ENCODE data around the gene CHST15. TPM values are rescaled to one million over a fixed set of nuclear protein-coding genes. Genes with fewer than 3 reads are reported as not detected.

CHST15 gene
- total RNA-seq, result 10 to 100 TPM in 1 of 5 experiments, 1 to 10 TPM in 3, under 1 TPM in 1; 0.41 to 43.3 (median 2.4) TPM
- under 1 TPM; 0.27 to 0.32 TPM for polyA plus RNA-seq
- total RNA-seq, result not detected

GRCh38 chr10:124092860-124093773 is at the start of gene CHST15:
Gene CHST15, minus strand, starts transcription at chr10:124093598. Its CDS starts 47,386 bp downstream, at chr10:124046212.
- Histone ChIP-seq H3K36me3 (ENCODE audit: control insufficient read depth in 2 of 3, insufficient read depth in 3 of 3, low read length in 3 of 3) (no peaks in the 10 kb centered on the region), H3K9me3 (ENCODE audit: control insufficient read depth in 2 of 3, low read length in 3 of 3) (no peaks in the 10 kb centered on the region), H3K4me1 (ENCODE audit: control insufficient read depth in 2 of 2, insufficient read depth in 2 of 2, low read length in 2 of 2) (no peaks in the 10 kb centered on the region), H3K27me3 (ENCODE audit: control insufficient read depth in 2 of 2, insufficient read depth in 2 of 2, low read length in 2 of 2) (no peaks in the 10 kb centered on the region), H3K4me3 (ENCODE audit: low read length) (no peak within 1 kb of the TSS), H3K27ac (ENCODE audit: low read depth, low read length) (no peak within 1 kb of the TSS)
- CTCF ChIA-PET, result no interaction called here
- POLR2A ChIA-PET, result no interaction called here
- ATAC-seq (peak; percentile 19), DNase-seq (peak in 4 of 9 donors; percentile 12 to 39 (median 17))
- peaks cover 0 to 4% (median 0%) of the 10 kb centered on the region in 5 donors for H3K36me3 Mint-ChIP-seq
- H3K27me3 Mint-ChIP-seq, result peaks cover 23 to 71% (median 46%) of the 10 kb centered on the region in 5 donors
- intact Hi-C loops (cut with micrococcal nuclease), result loop anchor here in 1 of 2 donors (2.0 kb wide), 1 partner anchor 68 kb away; no protein-coding TSS in a partner anchor
- H3K4me1 Mint-ChIP-seq, result peaks cover 0 to 10% (median 5%) of the 10 kb centered on the region in 7 donors
- H3K4me3 Mint-ChIP-seq, result peak within 1 kb of the TSS in 8 of 10 donors; percentile 41 to 84 (median 71)
- no peak within 1 kb of the TSS for H3K27ac Mint-ChIP-seq
- H3K9me3 Mint-ChIP-seq, result peaks cover 0 to 4% (median 0%) of the 10 kb centered on the region in 11 donors

- peaks cover 0 to 10% (median 0%) of the 10 kb centered on the region in 5 donors for H3K27me3 Mint-ChIP-seq
- H3K27ac ChIP-seq (ENCODE audit: low read depth, low read length), result no peak overlapping the region
- no peaks in the 10 kb centered on the region for H3K4me1 Mint-ChIP-seq
- H3K4me3 Mint-ChIP-seq, result no peak overlapping the region
- DNase-seq (no peak), ATAC-seq (peak; percentile 76)
- intact Hi-C loops (cut with micrococcal nuclease), result no loop called here
- CTCF ChIA-PET, result no interaction called here
- no peaks in the 10 kb centered on the region for H3K36me3 ChIP-seq (ENCODE audit: control insufficient read depth in 2 of 3, insufficient read depth in 3 of 3, low read length in 3 of 3)
- H3K27me3 ChIP-seq (ENCODE audit: control insufficient read depth in 2 of 2, insufficient read depth in 2 of 2, low read length in 2 of 2), result no peaks in the 10 kb centered on the region
- POLR2A ChIA-PET, result no interaction called here
- H3K9me3 ChIP-seq (ENCODE audit: control insufficient read depth in 2 of 3, low read length in 3 of 3), result no peaks in the 10 kb centered on the region
- no peak overlapping the region for H3K4me3 ChIP-seq (ENCODE audit: low read length)
- peaks cover 0 to 12% (median 0%) of the 10 kb centered on the region in 11 donors for H3K9me3 Mint-ChIP-seq
- no peaks in the 10 kb centered on the region for H3K36me3 Mint-ChIP-seq
- H3K4me1 ChIP-seq (ENCODE audit: control insufficient read depth in 2 of 2, insufficient read depth in 2 of 2, low read length in 2 of 2), result no peaks in the 10 kb centered on the region
- H3K27ac Mint-ChIP-seq, result no peak overlapping the region
These were observed 49.6 kb upstream of the CHST15 start for GRCh38 chr10:124142960-124143359.

GRCh38 chr10:124142006-124142739 is 48.8 kb upstream of the CHST15 start:
- no peaks in the 10 kb centered on the region for H3K4me1 ChIP-seq (ENCODE audit: control insufficient read depth in 2 of 2, insufficient read depth in 2 of 2, low read length in 2 of 2)
- no peaks in the 10 kb centered on the region for H3K9me3 ChIP-seq (ENCODE audit: control insufficient read depth in 2 of 3, low read length in 3 of 3)
- DNase-seq, result no peak
- no peaks in the 10 kb centered on the region for H3K36me3 ChIP-seq (ENCODE audit: control insufficient read depth in 2 of 3, insufficient read depth in 3 of 3, low read length in 3 of 3)
- Mint-ChIP-seq H3K4me3 (no peak overlapping the region), H3K36me3 (no peaks in the 10 kb centered on the region), H3K4me1 (no peaks in the 10 kb centered on the region), H3K9me3 (peaks cover 0 to 12% (median 0%) of the 10 kb centered on the region in 11 donors), H3K27ac (no peak overlapping the region), H3K27me3 (peaks cover 0 to 15% (median 4%) of the 10 kb centered on the region in 5 donors)
- ChIA-PET POLR2A (no interaction called here), CTCF (no interaction called here)
- ATAC-seq, result no peak
- intact Hi-C loops (cut with micrococcal nuclease), result no loop called here
- no peak overlapping the region for H3K4me3 ChIP-seq (ENCODE audit: low read length)
- H3K27me3 ChIP-seq (ENCODE audit: control insufficient read depth in 2 of 2, insufficient read depth in 2 of 2, low read length in 2 of 2), result no peaks in the 10 kb centered on the region
- H3K27ac ChIP-seq (ENCODE audit: low read depth, low read length), result no peak overlapping the region

- CTCF ChIA-PET, result no interaction called here
- no peak overlapping the region for H3K27ac Mint-ChIP-seq
- peaks cover 0 to 12% (median 0%) of the 10 kb centered on the region in 11 donors for H3K9me3 Mint-ChIP-seq
- H3K4me1 ChIP-seq (ENCODE audit: control insufficient read depth in 2 of 2, insufficient read depth in 2 of 2, low read length in 2 of 2), result no peaks in the 10 kb centered on the region
- no peak overlapping the region for H3K4me3 ChIP-seq (ENCODE audit: low read length)
- H3K4me3 Mint-ChIP-seq, result no peak overlapping the region
- peaks cover 3 to 20% (median 7%) of the 10 kb centered on the region in 5 donors for H3K27me3 Mint-ChIP-seq
- ATAC-seq (no peak), DNase-seq (no peak)
- H3K4me1 Mint-ChIP-seq, result no peaks in the 10 kb centered on the region
- H3K27me3 ChIP-seq (ENCODE audit: control insufficient read depth in 2 of 2, insufficient read depth in 2 of 2, low read length in 2 of 2), result no peaks in the 10 kb centered on the region
- intact Hi-C loops (cut with micrococcal nuclease), result no loop called here
- H3K9me3 ChIP-seq (ENCODE audit: control insufficient read depth in 2 of 3, low read length in 3 of 3), result no peaks in the 10 kb centered on the region
- H3K36me3 ChIP-seq (ENCODE audit: control insufficient read depth in 2 of 3, insufficient read depth in 3 of 3, low read length in 3 of 3), result no peaks in the 10 kb centered on the region
- H3K27ac ChIP-seq (ENCODE audit: low read depth, low read length), result no peak overlapping the region
- H3K36me3 Mint-ChIP-seq, result no peaks in the 10 kb centered on the region
- POLR2A ChIA-PET, result no interaction called here
These were observed 45.5 kb upstream of the CHST15 start for GRCh38 chr10:124138883-124139348.

- H3K27ac ChIP-seq (ENCODE audit: low read depth, low read length), result no peak overlapping the region
- H3K4me3 Mint-ChIP-seq, result no peak overlapping the region
- peaks cover 3 to 20% (median 7%) of the 10 kb centered on the region in 5 donors for H3K27me3 Mint-ChIP-seq
- intact Hi-C loops (cut with micrococcal nuclease), result no loop called here
- peaks cover 0 to 12% (median 0%) of the 10 kb centered on the region in 11 donors for H3K9me3 Mint-ChIP-seq
- ChIA-PET CTCF (no interaction called here), POLR2A (no interaction called here)
- no peak overlapping the region for H3K27ac Mint-ChIP-seq
- no peaks in the 10 kb centered on the region for H3K36me3 ChIP-seq (ENCODE audit: control insufficient read depth in 2 of 3, insufficient read depth in 3 of 3, low read length in 3 of 3)
- no peaks in the 10 kb centered on the region for H3K27me3 ChIP-seq (ENCODE audit: control insufficient read depth in 2 of 2, insufficient read depth in 2 of 2, low read length in 2 of 2)
- no peaks in the 10 kb centered on the region for H3K4me1 Mint-ChIP-seq
- no peak overlapping the region for H3K4me3 ChIP-seq (ENCODE audit: low read length)
- H3K4me1 ChIP-seq (ENCODE audit: control insufficient read depth in 2 of 2, insufficient read depth in 2 of 2, low read length in 2 of 2), result no peaks in the 10 kb centered on the region
- DNase-seq (no peak), ATAC-seq (no peak)
- H3K36me3 Mint-ChIP-seq, result no peaks in the 10 kb centered on the region
- H3K9me3 ChIP-seq (ENCODE audit: control insufficient read depth in 2 of 3, low read length in 3 of 3), result no peaks in the 10 kb centered on the region
These were observed 44.9 kb upstream of the CHST15 start for GRCh38 chr10:124138195-124138882.

- ChIA-PET POLR2A (no interaction called here), CTCF (no interaction called here)
- intact Hi-C loops (cut with micrococcal nuclease), result no loop called here
- DNase-seq (no peak), ATAC-seq (no peak)
- Histone ChIP-seq H3K9me3 (ENCODE audit: control insufficient read depth in 2 of 3, low read length in 3 of 3) (no peaks in the 10 kb centered on the region), H3K27me3 (ENCODE audit: control insufficient read depth in 2 of 2, insufficient read depth in 2 of 2, low read length in 2 of 2) (no peaks in the 10 kb centered on the region), H3K36me3 (ENCODE audit: control insufficient read depth in 2 of 3, insufficient read depth in 3 of 3, low read length in 3 of 3) (no peaks in the 10 kb centered on the region), H3K27ac (ENCODE audit: low read depth, low read length) (no peak overlapping the region), H3K4me1 (ENCODE audit: control insufficient read depth in 2 of 2, insufficient read depth in 2 of 2, low read length in 2 of 2) (no peaks in the 10 kb centered on the region), H3K4me3 (ENCODE audit: low read length) (no peak overlapping the region)
- peaks cover 0 to 5% (median 0%) of the 10 kb centered on the region in 11 donors for H3K9me3 Mint-ChIP-seq
- peaks cover 3 to 15% (median 12%) of the 10 kb centered on the region in 5 donors for H3K27me3 Mint-ChIP-seq
- no peak overlapping the region for H3K4me3 Mint-ChIP-seq
- H3K36me3 Mint-ChIP-seq, result no peaks in the 10 kb centered on the region
- no peaks in the 10 kb centered on the region for H3K4me1 Mint-ChIP-seq
- H3K27ac Mint-ChIP-seq, result no peak overlapping the region
These were observed 41.0 kb upstream of the CHST15 start for GRCh38 chr10:124134251-124134893.
